ENCODE measurements around the gene MDN1.
"Not testable (repeated sequence)": the region's sequence is repeated elsewhere in the genome, so short reads cannot be mapped to it uniquely, and the experiment has no call there.

MDN1 gene

GRCh38 chr6:89853068-89853467, 33.5 kb upstream of the MDN1 start:
- no peak overlapping the region for H3K4me3 ChIP-seq (replicated peaks; ENCODE audit: low read depth, low read length)
- no peak for DNase-seq (ENCODE audit: extremely low read depth, low read depth)
- TF ChIP-seq, protein P1, sequence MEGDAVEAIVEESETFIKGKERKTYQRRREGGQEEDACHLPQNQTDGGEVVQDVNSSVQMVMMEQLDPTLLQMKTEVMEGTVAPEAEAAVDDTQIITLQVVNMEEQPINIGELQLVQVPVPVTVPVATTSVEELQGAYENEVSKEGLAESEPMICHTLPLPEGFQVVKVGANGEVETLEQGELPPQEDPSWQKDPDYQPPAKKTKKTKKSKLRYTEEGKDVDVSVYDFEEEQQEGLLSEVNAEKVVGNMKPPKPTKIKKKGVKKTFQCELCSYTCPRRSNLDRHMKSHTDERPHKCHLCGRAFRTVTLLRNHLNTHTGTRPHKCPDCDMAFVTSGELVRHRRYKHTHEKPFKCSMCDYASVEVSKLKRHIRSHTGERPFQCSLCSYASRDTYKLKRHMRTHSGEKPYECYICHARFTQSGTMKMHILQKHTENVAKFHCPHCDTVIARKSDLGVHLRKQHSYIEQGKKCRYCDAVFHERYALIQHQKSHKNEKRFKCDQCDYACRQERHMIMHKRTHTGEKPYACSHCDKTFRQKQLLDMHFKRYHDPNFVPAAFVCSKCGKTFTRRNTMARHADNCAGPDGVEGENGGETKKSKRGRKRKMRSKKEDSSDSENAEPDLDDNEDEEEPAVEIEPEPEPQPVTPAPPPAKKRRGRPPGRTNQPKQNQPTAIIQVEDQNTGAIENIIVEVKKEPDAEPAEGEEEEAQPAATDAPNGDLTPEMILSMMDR (IDR thresholded peaks at IDR 0.05; ENCODE audit: low read depth, low read length, missing control alignments): no peak

GRCh38 chr6:89847513-89847912, 27.9 kb upstream of the MDN1 start:
- DNase-seq (ENCODE audit: extremely low read depth, low read depth); H3K4me3 ChIP-seq (replicated peaks; ENCODE audit: low read depth, low read length): not testable (repeated sequence)

DNA sequence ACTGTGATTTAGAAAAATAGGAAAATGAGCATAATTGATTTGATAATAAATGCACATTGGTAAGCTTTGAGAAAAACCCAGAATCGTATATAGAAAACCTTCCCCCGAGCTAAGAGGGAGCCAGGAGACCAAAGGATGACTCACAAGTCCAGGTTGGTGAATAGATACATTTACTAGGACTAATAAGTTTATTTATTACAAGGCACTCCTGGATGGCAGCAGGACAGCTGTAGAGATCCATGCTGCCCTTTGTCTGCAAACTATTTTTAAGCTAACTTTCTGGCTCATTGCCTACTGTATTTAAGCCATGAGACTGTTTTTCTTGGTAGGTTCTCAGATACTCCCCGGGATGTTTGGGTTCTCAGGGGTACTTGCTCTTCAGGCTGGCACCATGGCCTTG, 23.5 kb upstream of the MDN1 start:
- TF ChIP-seq, protein P1 (IDR thresholded peaks at IDR 0.05; ENCODE audit: low read depth, low read length, missing control alignments): no peak
- DNase-seq (ENCODE audit: extremely low read depth, low read depth): no peak
- no peak overlapping the region for H3K4me3 ChIP-seq (replicated peaks; ENCODE audit: low read depth, low read length)

DNA sequence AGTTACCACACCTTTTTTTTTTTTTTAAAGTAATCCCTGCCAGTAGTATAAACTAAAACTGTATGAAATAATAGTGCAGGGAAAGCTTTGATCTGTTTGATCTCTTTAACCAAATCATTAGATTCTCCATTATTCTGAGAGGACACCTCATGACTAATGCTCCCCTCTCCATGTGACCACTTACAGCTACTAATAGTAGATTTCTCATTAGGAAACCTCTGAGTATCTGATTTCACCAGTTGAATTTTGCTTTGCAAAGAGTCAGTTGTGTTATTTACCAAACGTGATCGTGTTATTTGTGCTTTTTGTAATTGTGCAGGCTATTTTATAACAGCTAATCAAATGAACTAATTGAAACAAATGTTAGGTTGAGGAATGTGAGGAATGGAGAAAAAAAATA, 22.6 kb upstream of the MDN1 start:
- TF ChIP-seq, protein P1 (IDR thresholded peaks at IDR 0.05; ENCODE audit: low read depth, low read length, missing control alignments): no peak
- H3K4me3 ChIP-seq (replicated peaks; ENCODE audit: low read depth, low read length): no peak overlapping the region
- DNase-seq (ENCODE audit: extremely low read depth, low read depth): no peak

DNA sequence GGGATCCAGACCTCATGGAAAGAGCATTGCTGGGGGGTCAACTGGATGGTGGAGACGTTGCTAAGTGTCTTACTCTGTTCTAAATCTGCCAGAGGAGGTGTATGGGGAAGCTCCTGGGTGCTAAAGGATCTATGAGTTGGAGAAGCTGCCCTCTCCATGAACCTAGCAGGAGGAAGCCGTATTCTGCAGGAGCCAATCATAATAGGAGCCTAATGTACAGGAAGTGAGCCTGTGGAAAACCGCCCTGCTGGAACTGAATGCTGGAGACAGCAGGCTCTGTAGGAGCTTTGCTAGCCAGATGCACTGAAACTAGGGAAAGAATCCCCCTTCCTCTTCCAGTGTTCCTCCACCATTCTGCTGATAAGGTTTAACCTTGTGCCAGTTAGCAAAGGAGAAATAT, 20.9 kb upstream of the MDN1 start:
- H3K4me3 ChIP-seq (replicated peaks; ENCODE audit: low read depth, low read length): no peak overlapping the region
- TF ChIP-seq, protein P1 (IDR thresholded peaks at IDR 0.05; ENCODE audit: low read depth, low read length, missing control alignments): no peak
- DNase-seq (ENCODE audit: extremely low read depth, low read depth): no peak

GRCh38 chr6:89836639-89837222, 17.1 kb upstream of the MDN1 start:
- TF ChIP-seq, protein P1 (IDR thresholded peaks at IDR 0.05; ENCODE audit: low read depth, low read length, missing control alignments): no peak
- no peak for DNase-seq (ENCODE audit: extremely low read depth, low read depth)
- no peak overlapping the region for H3K4me3 ChIP-seq (replicated peaks; ENCODE audit: low read depth, low read length)

GRCh38 chr6:89834884-89835792, 15.5 kb upstream of the MDN1 start:
- TF ChIP-seq, protein P1 (IDR thresholded peaks at IDR 0.05; ENCODE audit: low read depth, low read length, missing control alignments): no peak
- no peak for DNase-seq (ENCODE audit: extremely low read depth, low read depth)
- no peak overlapping the region for H3K4me3 ChIP-seq (replicated peaks; ENCODE audit: low read depth, low read length)
